Body of pancreas (tissue), 4 donors: Measurements from ENCODE around the gene NR4A1. TPM values are rescaled to one million over a fixed set of nuclear protein-coding genes. Genes with fewer than 3 reads are reported as not detected.

Source experiments
- ATAC-seq: fragments of 150-250 bp; one replicate; pipeline ENCODE4 v1.9.1; 2016
- DNase-seq, 4 donors: peaks; one replicate each; pipeline ENCODE4 v3.0.0-alpha.2; 2019
- H3K27ac ChIP-seq, 4 donors: fragments of 200-600 bp; sonication (generic); 1 replicate in 3 of 4; 2 replicates in 1 of 4; pipeline versions ENCODE4 v1.5.1 to v1.6.1; 2016 to 2019; ENCODE audit warnings: mild to moderate bottlenecking in 1 of 4, mixed read lengths in 1 of 4, moderate library complexity in 1 of 4
- H3K27me3 ChIP-seq, 2 donors: fragments of 200-600 bp; sonication (generic); one replicate each; pipeline ENCODE4 v1.6.0; 2016; ENCODE audit warnings: mild to moderate bottlenecking in 1 of 2
- H3K36me3 ChIP-seq, 2 donors: fragments of 200-600 bp; sonication (generic); replicated peaks in 1 of 2; 2 replicates each; pipeline ENCODE4 v1.5.1; 2016; ENCODE audit warnings: low read depth in 2 of 2; ENCODE audit not compliant: insufficient read depth in 1 of 2
- H3K4me1 ChIP-seq: fragments of 200-600 bp; sonication (generic); one replicate; pipeline ENCODE4 v1.6.0; 2016
- H3K4me3 ChIP-seq, 2 donors: fragments of 200-600 bp; sonication (generic); 1 replicate in 1 of 2; 2 replicates in 1 of 2; pipeline ENCODE4 v1.5.1; 2016 to 2019
- H3K9me3 ChIP-seq, 3 donors: fragments of 200-600 bp; sonication (generic); 1 replicate in 2 of 3; 2 replicates in 1 of 3; pipeline ENCODE4 v1.5.1; 2016
- CTCF ChIP-seq, 7 experiments: fragments of 450-650 bp in 4 of 7; fragments of 200-600 bp in 3 of 7; sonication (generic) in 3 of 7; IDR thresholded peaks; one replicate each; pipeline ENCODE4 v1.5.1; 2016 to 2019; ENCODE audit warnings: antibody characterized with exemption in 7 of 7
- POLR2A ChIP-seq, 3 donors: fragments of 450-650 bp; IDR thresholded peaks; one replicate each; pipeline ENCODE4 v1.6.1; 2016; ENCODE audit warnings: antibody characterized with exemption in 3 of 3, mild to moderate bottlenecking in 2 of 3
- WGBS, 2 donors: methylation state at CpG; one replicate each; pipeline ENCODE4 v1.1.5; 2017; 5-methylcytosine and 5-hydroxymethylcytosine counted together
- intact Hi-C: fragments of 100-400 bp; cut with DNase I; formaldehyde crosslinking; loops from one replicate; pipeline ENCODE4 v1.15.1; 2023
- total RNA-seq, 2 donors: library from RNA; depleted of rRNA; stranded (reverse); fragments of >200 nt; gene quantifications; one replicate each; pipeline ENCODE4 v1.1.0, GENCODE V29; 2016

The NR4A1 gene
- total RNA-seq, 2 donors from 2014 or later: 36.6 to 253 TPM

GRCh38 chr12:52023182-52023975 is 27.9 kb upstream of the NR4A1 start:
- no peaks in the 10 kb centered on the region for H3K9me3 ChIP-seq
- no peaks in the 10 kb centered on the region for H3K36me3 ChIP-seq
- ATAC-seq (peak; percentile 64), DNase-seq (peak; percentile 87 to 93 (median 91))
- peak overlapping the region; percentile 14 to 38 for H3K4me3 ChIP-seq
- no peaks in the 10 kb centered on the region for H3K27me3 ChIP-seq
- TF ChIP-seq POLR2A (IDR thresholded peaks at IDR 0.05) (peak; percentile 35 to 49 (median 42)), CTCF (IDR thresholded peaks at IDR 0.05) (peak; percentile 95 to 98 (median 96))
- intact Hi-C loops: no loop called here
- WGBS, 2 donors: 0% methylated on average over 7 to 59 of the region's 70 CpGs
- H3K27ac ChIP-seq: peak overlapping the region; percentile 60 to 79 (median 64)
- peaks cover 57% of the 10 kb centered on the region for H3K4me1 ChIP-seq

GRCh38 chr12:52023976-52024688 is 27.1 kb upstream of the NR4A1 start:
- H3K4me1 ChIP-seq: peaks cover 52% of the 10 kb centered on the region
- H3K36me3 ChIP-seq: no peaks in the 10 kb centered on the region
- TF ChIP-seq POLR2A (IDR thresholded peaks at IDR 0.05): no peak
- TF ChIP-seq CTCF (IDR thresholded peaks at IDR 0.05): no peak
- DNase-seq (peak in 1 of 4 donors; percentile 8), ATAC-seq (no peak)
- no peak overlapping the region for H3K4me3 ChIP-seq
- peak overlapping the region; percentile 40 to 91 (median 62) for H3K27ac ChIP-seq
- H3K27me3 ChIP-seq: no peaks in the 10 kb centered on the region
- H3K9me3 ChIP-seq: no peaks in the 10 kb centered on the region
- intact Hi-C loops: no loop called here
- WGBS, 2 donors: 22% methylated on average over 20 of the region's 20 CpGs

GRCh38 chr12:52024845-52025230 is 26.4 kb upstream of the NR4A1 start:
- peak overlapping the region; percentile 47 to 91 (median 81) for H3K27ac ChIP-seq
- 61% methylated on average over 10 to 15 of the region's 15 CpGs for WGBS, 2 donors
- H3K36me3 ChIP-seq: no peaks in the 10 kb centered on the region
- DNase-seq (peak in 1 of 4 donors; percentile 65), ATAC-seq (no peak)
- no peak overlapping the region for H3K4me3 ChIP-seq
- H3K27me3 ChIP-seq: no peaks in the 10 kb centered on the region
- TF ChIP-seq POLR2A (IDR thresholded peaks at IDR 0.05): no peak
- TF ChIP-seq CTCF (IDR thresholded peaks at IDR 0.05): no peak
- H3K9me3 ChIP-seq: no peaks in the 10 kb centered on the region
- intact Hi-C loops: loop anchor here (5.0 kb wide), 1 partner anchor 57 kb away; no protein-coding TSS in a partner anchor
- peaks cover 46% of the 10 kb centered on the region for H3K4me1 ChIP-seq

- WGBS, 2 donors: 41 to 43% methylated on average over 5 of the region's 5 CpGs
- intact Hi-C loops: loop anchor here (5.0 kb wide), 1 partner anchor 56 kb away; no protein-coding TSS in a partner anchor
- Histone ChIP-seq H3K27ac (no peak overlapping the region), H3K4me1 (peaks cover 33% of the 10 kb centered on the region), H3K9me3 (no peaks in the 10 kb centered on the region), H3K36me3 (no peaks in the 10 kb centered on the region), H3K4me3 (no peak overlapping the region), H3K27me3 (no peaks in the 10 kb centered on the region)
- TF ChIP-seq POLR2A (IDR thresholded peaks at IDR 0.05) (no peak), CTCF (IDR thresholded peaks at IDR 0.05) (no peak)
- ATAC-seq (no peak), DNase-seq (no peak)
These were observed 25.0 kb upstream of the NR4A1 start for GRCh38 chr12:52026263-52026662.
